Liver (tissue), 3 donors: ENCODE measurements around the gene RNPEPL1.

Source experiments
- ATF3 ChIP-seq: IDR thresholded peaks from 2 replicates; pipeline ENCODE4 v1.6.1; 2016; ENCODE audit warnings: antibody characterized with exemption
- CTCF ChIP-seq: fragments of 150-350 bp; IDR thresholded peaks from 2 replicates; pipeline ENCODE4 v1.5.1; 2017; ENCODE audit warnings: improper control_type of control experiment, low read depth, low read length; ENCODE audit not compliant: missing input control
- EGR1 ChIP-seq, 2 donors: IDR thresholded peaks; 2 replicates each; pipeline ENCODE4 v1.6.1; 2016 to 2018; ENCODE audit warnings: antibody characterized with exemption in 2 of 2, low read depth in 2 of 2
- GABPA ChIP-seq, 2 donors: IDR thresholded peaks in 1 of 2; conservative IDR thresholded peaks in 1 of 2; 2 replicates each; pipeline ENCODE4 v1.6.1; 2016; ENCODE audit warnings: antibody characterized with exemption in 2 of 2, mild to moderate bottlenecking in 1 of 2, moderate library complexity in 1 of 2
- JUND ChIP-seq, 2 donors: IDR thresholded peaks; 2 replicates each; pipeline ENCODE4 v1.6.1; 2016; ENCODE audit warnings: antibody characterized with exemption in 2 of 2
- MAX ChIP-seq: IDR thresholded peaks from 2 replicates; pipeline ENCODE4 v1.6.1; 2016; ENCODE audit warnings: antibody characterized with exemption
- RAD21 ChIP-seq, 2 donors: IDR thresholded peaks; 2 replicates each; pipeline ENCODE4 v1.6.1; 2016; ENCODE audit warnings: antibody characterized with exemption in 2 of 2, mild to moderate bottlenecking in 2 of 2
- REST ChIP-seq: IDR thresholded peaks from 2 replicates; pipeline ENCODE4 v1.6.1; 2016; ENCODE audit warnings: antibody characterized with exemption, mild to moderate bottlenecking
- RXRA ChIP-seq, 2 donors: IDR thresholded peaks; 2 replicates each; pipeline ENCODE4 v1.6.1; 2017 to 2018; ENCODE audit warnings: antibody characterized with exemption in 2 of 2, mild to moderate bottlenecking in 1 of 2
- YY1 ChIP-seq: IDR thresholded peaks from 2 replicates; pipeline ENCODE4 v1.6.1; 2016; ENCODE audit warnings: antibody characterized with exemption, mild to moderate bottlenecking
- donor health status: healthy.
- donor health status: healthy.

GRCh38 chr2:240604291-240604938, 36.1 kb downstream of the RNPEPL1 start:
- TF ChIP-seq RAD21 (IDR thresholded peaks at IDR 0.05) (peak; percentile 76 to 80), EGR1 (IDR thresholded peaks at IDR 0.05; ENCODE audit: low read depth in 2 of 2) (no peak), CTCF (peak; percentile 86), REST (peak; percentile 91), GABPA (IDR thresholded peaks at IDR 0.05 in 1 of 2, conservative IDR thresholded peaks at IDR 0.05 in 1 of 2) (peak in 1 of 2 donors; percentile 62), ATF3 (no peak), MAX (no peak), YY1 (no peak), RXRA (IDR thresholded peaks at IDR 0.05) (peak; percentile 16 to 50), JUND (IDR thresholded peaks at IDR 0.05) (no peak)
